GM23338 (cell line): ENCODE results near the gene MYL12B.

Experiments used
- CTCF ChIP-seq, 2 experiments: fragments of 200-600 bp in 1 of 2; sonication (generic) in 1 of 2; conservative IDR thresholded peaks; 2 replicates each; pipeline versions ENCODE4 v1.5.1 to v1.6.1; 2016 to 2017; ENCODE audit warnings: antibody characterized with exemption in 2 of 2, low read depth in 2 of 2, mild to moderate bottlenecking in 2 of 2, moderate library complexity in 1 of 2
- EZH2 ChIP-seq: fragments of 200-600 bp; sonication (generic); IDR thresholded peaks from one replicate; pipeline ENCODE4 v1.8.0; 2017; ENCODE audit warnings: antibody characterized with exemption, mild to moderate bottlenecking, low read depth; ENCODE audit not compliant: unreplicated experiment
- JUNB ChIP-seq: IDR thresholded peaks from one replicate; pipeline ENCODE4 v1.6.1; 2016; ENCODE audit warnings: antibody characterized with exemption; ENCODE audit not compliant: unreplicated experiment
- NANOG ChIP-seq: IDR thresholded peaks from 2 replicates; pipeline ENCODE4 v1.6.1; 2016; ENCODE audit warnings: antibody characterized with exemption, borderline replicate concordance
- STAT1 ChIP-seq: IDR thresholded peaks from one replicate; pipeline ENCODE4 v1.6.1; 2016; ENCODE audit warnings: antibody characterized with exemption; ENCODE audit not compliant: unreplicated experiment

GRCh38 chr18:3283908-3284307, 22.0 kb downstream of the MYL12B start:
- TF ChIP-seq CTCF (conservative IDR thresholded peaks at IDR 0.05; ENCODE audit: low read depth in 2 of 2), result no peak
- TF ChIP-seq STAT1, result no peak
- no peak for TF ChIP-seq EZH2
- TF ChIP-seq JUNB, result no peak
- no peak for TF ChIP-seq NANOG
